ENCODE results near the gene PDZD8.

- no peak for TF ChIP-seq CTCF (conservative IDR thresholded peaks at IDR 0.05; ENCODE audit: low read depth, low read length)
- TF ChIP-seq EZH2phosphoT487 (IDR thresholded peaks at IDR 0.05; ENCODE audit: borderline replicate concordance, low read length): no peak
Observed at GRCh38 chr10:117327262-117327661, 48.0 kb downstream of the PDZD8 start.
